GM19351 (cell line): ENCODE results near the gene CLK2.
"Not testable (repeated sequence)": the region's sequence is repeated elsewhere in the genome, so short reads cannot be mapped to it uniquely, and the experiment has no call there.

ENCODE experiments used
- ATAC-seq: cut with Tn5 transposase; IDR thresholded peaks from one replicate; pipeline ENCODE4 v1.9.1; 2021; ENCODE audit warnings: mild to moderate bottlenecking, moderate library complexity; ENCODE audit not compliant: unreplicated experiment

Gene CLK2

DNA sequence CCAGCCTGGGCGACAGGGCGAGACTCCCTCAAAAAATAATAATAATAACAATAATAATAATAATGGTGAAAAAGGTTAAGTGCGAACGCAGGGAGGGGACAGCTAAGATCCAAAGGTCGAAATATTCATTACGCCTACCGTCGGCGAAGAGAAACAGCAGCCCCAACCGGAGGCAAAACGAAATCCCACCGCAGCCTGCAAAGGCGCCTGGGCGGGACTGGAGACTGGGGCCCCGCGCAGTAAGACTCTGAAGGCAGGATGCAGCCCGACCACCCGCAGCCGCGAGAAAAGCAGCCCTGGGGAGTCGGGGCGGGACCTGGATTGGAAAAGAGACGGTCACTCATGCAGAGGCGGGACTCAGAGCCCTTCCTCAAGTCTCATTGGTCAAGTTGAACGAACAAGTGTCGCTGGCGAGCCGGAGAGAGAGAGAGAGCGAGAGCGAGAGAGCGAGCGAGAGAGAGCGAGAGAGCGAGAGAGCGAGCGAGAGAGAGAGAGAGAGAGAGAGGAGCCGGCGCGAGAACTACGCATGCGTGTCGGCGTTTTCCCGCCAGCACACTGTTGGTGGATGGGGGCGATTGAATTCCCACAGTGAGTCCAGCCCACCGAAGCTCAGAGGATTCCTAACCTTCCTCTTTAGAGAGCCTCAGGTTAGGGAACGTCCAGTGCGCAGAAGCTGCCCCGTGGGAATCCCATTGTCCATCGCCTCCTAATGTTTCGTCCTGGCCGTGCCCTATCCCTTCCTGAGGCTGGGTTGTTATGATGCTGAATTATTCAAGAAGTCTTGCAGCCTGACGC lies 28.7 kb downstream of the CLK2 start:
- ATAC-seq: peak; percentile 91

GRCh38 chr1:155242805-155243358 lies 30.4 kb downstream of the CLK2 start:
- ATAC-seq: no peak

DNA sequence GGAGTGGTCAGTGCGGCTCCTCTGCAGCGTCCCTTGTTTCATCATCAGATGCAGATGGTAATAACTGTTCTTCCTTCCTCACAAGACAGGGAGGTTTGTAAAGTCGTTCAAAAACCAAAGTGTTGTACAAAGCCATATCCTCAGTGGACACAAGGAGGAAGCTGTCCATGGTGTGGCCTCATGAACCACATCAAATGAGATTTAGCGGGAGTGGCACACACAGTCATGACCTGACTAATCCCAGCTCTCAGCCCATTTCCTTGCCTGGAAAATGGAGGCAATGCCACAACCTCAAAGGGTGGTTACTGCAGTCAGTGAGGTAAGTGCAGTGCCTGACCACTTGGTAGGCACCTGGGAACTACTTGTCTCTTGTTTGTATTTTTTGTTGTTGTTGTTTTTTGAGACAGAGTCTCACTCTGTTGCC lies 31.5 kb downstream of the CLK2 start:
- no peak for ATAC-seq

DNA sequence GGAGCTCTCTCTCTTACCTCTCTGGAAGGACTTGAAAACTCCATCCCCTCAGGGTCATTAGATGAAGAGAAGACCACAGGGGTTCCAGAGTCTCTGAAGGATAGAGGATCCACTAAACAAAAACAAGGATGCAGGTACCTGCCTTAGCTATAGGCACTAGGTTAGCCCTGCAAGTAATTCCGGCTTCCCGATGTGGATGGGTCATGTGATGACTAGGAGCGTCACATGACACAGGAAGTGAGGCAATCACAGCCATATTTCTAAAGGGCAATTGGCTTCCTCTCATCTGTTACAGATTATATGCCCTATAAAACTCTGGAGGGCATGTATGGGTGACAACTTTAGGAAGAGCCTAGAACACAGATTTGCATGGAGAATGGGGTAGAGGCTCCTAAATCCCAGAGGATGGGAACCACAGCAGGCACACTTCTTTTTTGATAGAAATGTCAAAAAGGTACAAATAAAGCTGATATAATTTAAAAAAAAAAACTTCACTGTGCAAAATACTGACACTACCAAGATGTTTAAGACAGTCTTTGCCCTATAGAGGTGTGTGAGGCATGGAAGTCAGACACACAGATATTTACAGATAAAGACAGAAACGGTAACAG lies 32.1 kb downstream of the CLK2 start:
- no peak for ATAC-seq

GRCh38 chr1:155236451-155236850 lies 36.9 kb downstream of the CLK2 start:
- ATAC-seq: no peak

DNA sequence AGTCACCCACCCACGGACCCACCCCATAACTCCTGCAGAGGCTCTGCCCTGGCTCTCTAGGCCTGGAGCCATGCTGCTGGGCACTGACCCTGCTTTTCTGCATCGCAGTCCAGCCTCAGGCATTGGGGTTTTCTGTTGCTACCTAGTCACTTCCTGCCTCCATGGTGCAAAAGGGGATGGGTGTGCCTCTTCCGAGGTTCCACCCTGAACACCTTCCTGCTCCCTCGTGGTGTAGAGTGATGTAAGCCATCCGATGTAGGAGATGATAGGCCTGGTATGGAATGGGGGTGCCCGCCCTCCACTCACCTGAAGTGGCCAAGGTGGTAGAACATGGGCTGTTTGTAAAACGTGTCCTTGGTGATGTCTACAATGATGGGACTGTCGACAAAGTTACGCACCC lies 37.9 kb downstream of the CLK2 start:
- ATAC-seq: not testable (repeated sequence)

- ATAC-seq: not testable (repeated sequence)
Measured at GRCh38 chr1:155233502-155233901, 39.8 kb downstream of the CLK2 start.

GRCh38 chr1:155232001-155232978 lies 41.0 kb downstream of the CLK2 start:
- not testable (repeated sequence) for ATAC-seq

DNA sequence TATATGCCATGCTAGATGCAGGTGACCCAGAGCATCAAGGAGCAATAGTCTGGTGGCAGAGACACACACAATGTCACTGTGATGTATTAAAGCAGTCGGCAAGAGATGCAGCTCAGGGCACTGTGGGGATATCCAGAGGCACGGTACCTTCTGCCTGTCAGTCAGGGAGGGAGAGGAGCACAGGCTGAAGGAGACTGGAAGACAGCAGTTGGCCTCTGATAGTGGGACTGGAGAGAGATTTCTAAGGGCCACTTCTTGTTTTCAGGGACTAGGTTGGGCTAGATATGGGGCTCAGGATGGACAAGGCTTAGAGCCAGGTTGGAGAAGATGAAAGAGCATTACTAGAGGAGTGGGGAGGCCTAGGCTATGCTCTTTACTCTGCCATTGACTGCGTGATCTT lies 42.0 kb downstream of the CLK2 start:
- ATAC-seq: not testable (repeated sequence)

- ATAC-seq: no peak
Measured at GRCh38 chr1:155228096-155228427, 45.2 kb downstream of the CLK2 start.

DNA sequence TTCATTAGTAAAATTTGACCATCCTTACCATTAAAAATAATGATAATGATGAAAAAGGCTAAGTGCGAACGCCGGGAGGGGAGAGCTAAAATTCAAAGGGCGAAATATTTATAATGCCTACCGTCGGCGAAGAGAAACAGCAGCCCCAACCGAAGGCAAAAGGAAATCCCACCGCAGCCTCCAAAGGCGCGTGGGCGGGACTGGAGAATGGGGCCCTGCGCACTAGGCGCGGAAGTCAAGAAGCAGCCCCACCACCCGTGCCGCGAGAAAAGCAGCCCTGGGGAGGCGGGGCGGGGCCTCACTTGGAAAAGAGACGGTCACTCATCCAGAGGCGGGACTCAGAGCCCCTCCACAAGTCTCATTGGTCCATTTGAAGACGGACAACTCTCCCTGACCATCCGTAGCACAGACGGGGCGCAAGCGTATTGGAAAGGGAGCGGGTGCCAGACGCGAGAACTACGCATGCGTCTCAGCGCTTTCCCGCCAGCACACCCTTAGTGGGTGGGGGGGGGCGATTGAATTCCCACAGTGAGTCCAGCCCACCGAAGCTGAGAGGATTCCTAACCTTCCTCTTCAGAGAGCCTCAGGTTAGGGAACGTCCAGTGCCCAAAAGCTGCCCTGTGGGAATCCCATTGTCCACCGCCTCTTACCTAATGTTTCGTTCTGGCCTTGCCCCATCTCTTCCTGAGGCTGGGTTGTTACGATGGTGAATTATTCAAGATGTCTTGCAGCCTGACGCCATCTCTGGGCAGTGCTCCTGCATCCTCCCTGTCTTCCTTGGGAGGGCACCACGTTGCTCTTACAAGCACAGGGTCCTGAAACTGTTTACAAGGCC lies 45.8 kb downstream of the CLK2 start:
- ATAC-seq: peak; percentile 82

DNA sequence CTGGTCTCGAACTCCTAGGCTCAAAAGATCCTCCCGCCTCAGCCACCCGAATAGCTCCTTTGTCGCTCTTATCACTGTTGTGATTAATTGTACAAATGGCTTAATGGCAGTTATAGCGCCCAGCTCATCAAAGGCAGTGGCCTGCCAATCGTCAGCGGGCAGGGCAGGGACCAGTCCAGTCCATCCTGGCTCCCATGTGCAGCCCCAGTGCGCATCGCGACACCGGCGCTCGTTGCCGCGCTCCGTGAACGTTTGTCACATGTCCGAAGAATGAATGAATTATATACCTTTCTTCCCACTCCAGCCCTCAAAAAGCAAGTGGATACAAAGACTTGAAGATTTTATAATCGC lies 46.4 kb downstream of the CLK2 start:
- no peak for ATAC-seq

- no peak for ATAC-seq
Measured at GRCh38 chr1:155226188-155226909, 47.0 kb downstream of the CLK2 start.

DNA sequence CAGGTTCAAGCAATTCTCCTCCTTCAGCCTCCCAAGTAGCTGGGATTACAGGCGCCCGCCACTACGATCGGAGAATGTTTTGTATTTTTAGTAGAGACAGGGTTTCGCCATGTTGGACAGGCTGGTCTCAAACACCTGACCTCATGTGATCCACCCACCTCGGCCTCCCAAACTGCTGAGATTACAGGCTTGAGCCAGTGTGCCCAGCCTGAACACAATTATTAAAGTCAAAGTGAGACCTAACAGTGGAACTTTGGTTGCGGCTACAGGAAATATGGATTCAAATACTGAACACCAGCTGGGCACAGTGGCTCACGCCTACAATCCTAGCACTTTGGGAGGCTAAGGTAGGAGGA lies 47.9 kb downstream of the CLK2 start:
- ATAC-seq: not testable (repeated sequence)

DNA sequence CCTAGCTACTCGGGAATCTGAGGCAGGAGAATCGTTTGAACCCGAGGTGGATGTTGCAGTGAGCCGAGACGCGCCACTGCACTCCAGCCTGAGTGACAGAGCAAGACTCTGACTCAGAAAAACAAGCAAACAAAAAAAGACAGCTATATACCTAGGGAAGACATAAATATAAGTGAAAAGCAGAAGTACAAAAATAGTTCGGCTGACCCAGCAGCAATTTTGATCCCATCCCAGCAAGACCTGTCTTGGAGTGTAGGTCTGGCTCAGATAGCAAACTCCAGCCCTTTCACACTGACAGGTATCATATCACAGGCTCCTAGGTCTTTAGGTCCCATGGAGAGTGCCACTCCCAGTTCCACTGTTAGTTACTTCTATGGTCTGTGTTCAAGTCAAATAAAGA lies 50.3 kb downstream of the CLK2 start:
- no peak for ATAC-seq

- ATAC-seq: not testable (repeated sequence)
Measured at GRCh38 chr1:155220211-155220965, 52.9 kb downstream of the CLK2 start.

- no peak for ATAC-seq
Measured at GRCh38 chr1:155219592-155220031, 53.7 kb downstream of the CLK2 start.

GRCh38 chr1:155218854-155219591 lies 54.3 kb downstream of the CLK2 start:
- no peak for ATAC-seq
